ENCODE measurements around the gene FHIT. TPM values are rescaled to one million over a fixed set of nuclear protein-coding genes. Genes with fewer than 3 reads are reported as not detected.

Gene FHIT
- total and polyA plus RNA-seq, 2 donors from 2014 or later, result 20.2 to 61.2 TPM

GRCh38 chr3:61149236-61149635, 102.0 kb downstream of the FHIT start:
- TF ChIP-seq CTCF (IDR thresholded peaks at IDR 0.05; ENCODE audit: borderline replicate concordance, extremely low read depth, insufficient read depth), result no peak
- no peak overlapping the region for H3K27ac ChIP-seq (ENCODE audit: low read depth in 2 of 2, low read length in 2 of 2)
- intact Hi-C loops (cut with DNase I), result no loop called here

GRCh38 chr3:61146010-61146890, 105.0 kb downstream of the FHIT start:
- no peak overlapping the region for H3K4me3 ChIP-seq (ENCODE audit: low read length in 3 of 3)
- FAIRE-seq (no peak), DNase-seq (no peak)
- H3K27ac ChIP-seq (ENCODE audit: low read depth in 2 of 2, low read length in 2 of 2), result no peak overlapping the region
- H3K9me3 ChIP-seq (ENCODE audit: control insufficient read depth in 2 of 3, insufficient read depth in 1 of 3, low read length in 3 of 3), result no peaks in the 10 kb centered on the region
- H3K9ac ChIP-seq (ENCODE audit: low read length in 3 of 3), result no peak overlapping the region
- TF ChIP-seq CTCF (IDR thresholded peaks at IDR 0.05; ENCODE audit: borderline replicate concordance, extremely low read depth, insufficient read depth), result no peak
- intact Hi-C loops (cut with DNase I), result no loop called here
- H3K27me3 ChIP-seq (ENCODE audit: control insufficient read depth, insufficient read depth, low read length), result no peaks in the 10 kb centered on the region
- no peaks in the 10 kb centered on the region for H3K36me3 ChIP-seq (ENCODE audit: control insufficient read depth in 2 of 3, insufficient read depth in 3 of 3, low read length in 3 of 3)
- H3K4me1 ChIP-seq (ENCODE audit: control insufficient read depth in 2 of 3, insufficient read depth in 2 of 3, low read depth in 1 of 3, low read length in 3 of 3), result no peaks in the 10 kb centered on the region

More at GRCh38 chr3:61149236-61149635, 102.0 kb downstream of the FHIT start:
- Histone ChIP-seq H3K4me1 (ENCODE audit: control insufficient read depth in 2 of 3, insufficient read depth in 2 of 3, low read depth in 1 of 3, low read length in 3 of 3) (no peaks in the 10 kb centered on the region), H3K9ac (ENCODE audit: low read length in 3 of 3) (no peak overlapping the region), H3K4me3 (ENCODE audit: low read length in 3 of 3) (no peak overlapping the region), H3K9me3 (ENCODE audit: control insufficient read depth in 2 of 3, insufficient read depth in 1 of 3, low read length in 3 of 3) (no peaks in the 10 kb centered on the region), H3K36me3 (ENCODE audit: control insufficient read depth in 2 of 3, insufficient read depth in 3 of 3, low read length in 3 of 3) (no peaks in the 10 kb centered on the region), H3K27me3 (ENCODE audit: control insufficient read depth, insufficient read depth, low read length) (no peaks in the 10 kb centered on the region)
- no peak for DNase-seq
- peak; percentile 82 for FAIRE-seq

- no peak for TF ChIP-seq CTCF (IDR thresholded peaks at IDR 0.05; ENCODE audit: borderline replicate concordance, extremely low read depth, insufficient read depth)
- Histone ChIP-seq H3K36me3 (ENCODE audit: control insufficient read depth in 2 of 3, insufficient read depth in 3 of 3, low read length in 3 of 3) (no peaks in the 10 kb centered on the region), H3K27me3 (ENCODE audit: control insufficient read depth, insufficient read depth, low read length) (no peaks in the 10 kb centered on the region), H3K4me1 (ENCODE audit: control insufficient read depth in 2 of 3, insufficient read depth in 2 of 3, low read depth in 1 of 3, low read length in 3 of 3) (no peaks in the 10 kb centered on the region), H3K27ac (ENCODE audit: low read depth in 2 of 2, low read length in 2 of 2) (no peak overlapping the region), H3K4me3 (ENCODE audit: low read length in 3 of 3) (no peak overlapping the region), H3K9ac (ENCODE audit: low read length in 3 of 3) (no peak overlapping the region), H3K9me3 (ENCODE audit: control insufficient read depth in 2 of 3, insufficient read depth in 1 of 3, low read length in 3 of 3) (no peaks in the 10 kb centered on the region)
- FAIRE-seq (no peak), DNase-seq (no peak)
- intact Hi-C loops (cut with DNase I), result no loop called here
Observed at GRCh38 chr3:61141697-61142096, 109.6 kb downstream of the FHIT start.

Measured in kidney (tissue), 14 donors.